GM18511 (cell line): Measurements from ENCODE around the gene KCNA10.

Source experiments
- ATAC-seq: cut with Tn5 transposase; IDR thresholded peaks from one replicate; pipeline ENCODE4 v1.9.1; 2021; ENCODE audit warnings: mild to moderate bottlenecking, moderate library complexity; ENCODE audit not compliant: unreplicated experiment

The KCNA10 gene

DNA sequence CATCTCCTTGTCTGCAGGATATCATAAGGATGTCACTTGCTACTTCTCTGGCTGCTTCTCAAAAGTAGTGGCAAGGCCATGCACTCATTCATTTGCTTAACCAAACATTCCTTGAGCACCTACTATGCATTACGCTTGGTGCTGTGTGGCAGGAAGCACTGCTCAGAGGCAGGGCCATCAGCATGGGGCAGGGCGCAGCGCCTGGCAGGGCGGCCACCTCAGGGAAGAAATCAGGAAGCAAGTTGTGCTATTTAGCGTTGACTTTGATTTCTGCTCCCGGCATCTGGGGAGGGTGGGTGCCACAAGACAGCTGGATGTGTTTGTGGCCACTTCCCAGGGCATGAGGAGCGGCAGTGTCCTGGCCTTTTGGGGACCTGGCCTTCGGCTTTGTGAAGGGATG, 40.1 kb downstream of the KCNA10 start:
- ATAC-seq = no peak

DNA sequence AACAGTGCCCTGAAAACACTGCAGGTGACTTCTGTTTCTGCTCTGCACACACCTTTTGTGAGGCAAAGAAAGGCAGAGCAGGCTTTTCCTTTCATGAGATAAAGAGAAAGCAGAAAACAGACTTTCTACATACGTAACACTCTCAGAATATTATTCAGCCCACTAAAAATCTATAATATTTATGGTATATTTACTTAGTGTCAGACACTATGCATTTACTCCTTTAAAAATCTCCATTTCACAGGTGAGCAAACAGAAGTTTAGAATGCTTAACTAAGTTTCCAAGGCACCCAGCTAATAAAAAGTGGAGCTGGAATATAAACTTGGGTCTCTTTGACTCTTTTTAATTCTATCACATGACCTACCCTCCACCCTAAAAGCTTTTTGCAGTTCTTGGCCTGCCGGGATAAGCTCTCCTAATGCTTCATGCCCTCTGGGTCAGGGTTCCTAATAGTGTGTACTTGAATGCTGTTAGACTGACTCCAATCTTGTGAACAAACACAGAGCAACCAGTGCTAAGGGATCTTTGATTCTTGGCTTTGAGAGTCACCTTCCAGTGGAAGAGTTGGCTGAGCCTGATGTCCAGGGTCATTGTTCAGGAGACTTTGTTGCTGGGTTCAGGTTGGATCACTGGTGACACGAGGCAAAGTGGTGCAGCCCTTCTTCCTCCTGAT, 40.9 kb downstream of the KCNA10 start:
- ATAC-seq = no peak

DNA sequence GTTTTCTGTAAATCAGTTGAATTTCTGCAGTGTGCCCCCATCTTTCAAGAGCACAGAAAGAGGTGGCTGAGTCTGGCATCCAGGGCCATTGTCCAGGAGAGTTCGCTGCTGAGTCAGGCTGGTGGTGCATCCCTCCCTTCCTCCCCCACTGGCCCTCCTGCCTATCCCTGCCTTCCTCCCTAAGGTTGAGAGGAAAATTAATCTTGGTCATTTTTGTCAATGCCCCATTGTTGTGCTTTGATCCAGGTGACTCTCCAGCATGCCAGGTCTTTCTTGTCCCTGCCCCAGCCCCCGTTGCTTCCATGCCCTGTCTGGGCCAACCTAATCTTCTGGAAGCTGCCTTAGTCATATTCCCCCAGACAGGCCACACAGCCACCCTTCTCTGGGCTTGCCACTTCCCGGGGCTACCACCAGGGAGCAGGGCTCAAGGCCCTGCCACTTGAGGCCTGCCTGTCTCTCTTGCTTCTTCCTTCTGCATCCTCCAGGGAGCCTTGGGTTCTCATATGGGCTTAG, 41.5 kb downstream of the KCNA10 start:
- ATAC-seq = no peak

- ATAC-seq = no peak
These were observed 41.9 kb downstream of the KCNA10 start for GRCh38 chr1:110477041-110477440.

DNA sequence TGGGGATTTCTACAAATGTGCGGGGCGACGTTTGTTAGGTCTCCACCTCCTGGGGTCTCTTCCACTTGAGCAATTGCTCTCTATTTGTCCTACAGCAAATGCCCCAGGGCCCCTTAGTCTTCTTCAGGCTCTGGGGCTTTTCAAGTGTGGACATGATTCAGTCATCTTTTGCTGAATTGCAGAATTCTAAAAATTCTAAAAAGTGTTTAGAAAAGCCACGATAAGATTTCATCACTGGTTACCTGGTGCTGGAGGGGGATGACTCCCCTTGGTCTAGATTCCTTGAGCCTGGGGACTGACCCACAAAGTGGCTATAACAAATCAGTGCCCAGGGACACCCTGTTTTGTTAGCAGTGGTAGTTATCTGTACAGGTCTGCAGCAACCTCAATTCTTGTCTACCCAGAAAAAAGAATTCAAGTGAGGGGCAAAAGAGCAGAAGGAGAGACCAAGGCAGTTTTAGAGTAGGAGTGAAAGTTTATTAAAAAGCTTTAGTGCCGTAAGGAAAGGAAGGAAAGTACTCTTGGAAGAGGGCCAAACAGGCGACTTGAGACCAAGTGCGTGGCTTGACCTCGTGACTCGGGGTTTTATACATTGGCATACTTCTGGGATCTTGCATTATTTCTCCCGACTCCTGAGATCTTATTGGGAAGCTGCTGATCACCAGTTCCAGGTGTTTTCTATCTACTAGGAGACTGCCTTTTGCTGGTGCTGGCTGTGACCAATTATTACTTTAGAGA, 42.8 kb downstream of the KCNA10 start:
- ATAC-seq = no peak

DNA sequence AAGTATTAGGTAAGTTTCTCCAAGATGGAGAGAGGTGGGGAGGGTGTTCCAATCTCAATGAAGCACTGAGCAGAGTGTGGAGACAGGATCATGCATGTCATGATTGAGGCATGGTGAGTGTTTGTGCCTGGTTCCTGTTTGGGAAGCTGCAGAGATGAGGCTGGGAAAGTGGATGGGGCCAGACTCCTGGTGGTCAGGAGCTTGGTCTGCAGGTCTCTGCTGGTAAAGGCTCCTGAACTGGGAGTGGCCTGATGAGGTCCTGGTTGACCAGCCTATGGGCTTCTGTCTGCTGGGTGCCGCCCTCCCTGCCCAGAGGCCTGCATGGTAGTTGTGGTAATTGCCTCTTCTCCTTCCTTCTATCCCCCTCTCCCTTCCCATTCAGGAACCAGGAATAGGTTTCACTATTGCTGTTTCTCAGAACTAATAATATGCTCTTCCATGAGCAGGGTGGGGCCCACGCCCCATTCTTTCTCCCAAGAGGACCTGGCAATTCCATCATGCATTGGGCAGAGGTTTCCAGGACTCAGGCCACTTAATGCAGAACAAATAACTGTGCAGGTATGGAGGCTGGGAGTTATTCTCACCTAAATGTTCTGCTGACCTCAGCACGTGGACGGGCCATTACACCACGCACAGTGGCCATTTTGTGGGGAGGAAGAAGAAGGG, 43.5 kb downstream of the KCNA10 start:
- no peak for ATAC-seq

DNA sequence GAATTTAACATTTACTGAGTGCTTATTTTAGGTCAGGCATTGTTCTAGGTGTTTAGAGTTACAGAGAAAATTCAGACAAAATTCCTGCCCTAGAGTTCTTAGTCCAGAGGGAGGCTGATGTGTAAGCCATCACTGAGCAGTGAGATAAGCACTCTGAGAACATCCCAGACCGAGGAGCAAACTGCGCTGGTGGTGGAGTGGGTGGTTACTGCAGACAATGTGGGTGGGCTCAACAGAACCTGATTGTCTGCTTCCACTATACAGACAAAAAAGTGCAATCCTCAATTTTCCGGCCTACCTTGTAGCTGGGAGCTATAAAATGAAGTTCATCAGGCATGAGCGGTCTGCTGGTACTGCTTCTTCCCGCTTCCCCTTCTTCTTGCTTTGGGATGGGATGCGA, 44.5 kb downstream of the KCNA10 start:
- ATAC-seq = no peak

DNA sequence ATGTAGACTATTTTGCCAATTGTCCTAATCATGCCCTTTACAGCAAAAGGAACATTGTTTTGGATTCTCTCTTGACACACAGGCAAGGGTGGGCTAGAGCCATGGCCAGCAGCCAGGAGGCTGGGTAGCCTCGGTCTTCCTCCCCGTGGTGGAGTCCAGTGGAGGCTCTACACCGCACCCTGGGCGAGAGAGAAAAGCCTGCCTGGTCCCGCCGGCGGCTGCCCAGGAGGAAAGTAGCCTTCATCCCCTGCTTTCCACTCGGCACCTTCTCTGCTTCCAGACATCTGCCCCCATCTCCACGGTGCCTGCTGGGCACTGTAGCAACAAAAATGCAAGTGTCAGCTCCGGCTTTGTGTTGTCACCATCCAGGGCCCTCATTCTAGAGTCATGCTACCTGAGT, 46.4 kb downstream of the KCNA10 start:
- no peak for ATAC-seq

DNA sequence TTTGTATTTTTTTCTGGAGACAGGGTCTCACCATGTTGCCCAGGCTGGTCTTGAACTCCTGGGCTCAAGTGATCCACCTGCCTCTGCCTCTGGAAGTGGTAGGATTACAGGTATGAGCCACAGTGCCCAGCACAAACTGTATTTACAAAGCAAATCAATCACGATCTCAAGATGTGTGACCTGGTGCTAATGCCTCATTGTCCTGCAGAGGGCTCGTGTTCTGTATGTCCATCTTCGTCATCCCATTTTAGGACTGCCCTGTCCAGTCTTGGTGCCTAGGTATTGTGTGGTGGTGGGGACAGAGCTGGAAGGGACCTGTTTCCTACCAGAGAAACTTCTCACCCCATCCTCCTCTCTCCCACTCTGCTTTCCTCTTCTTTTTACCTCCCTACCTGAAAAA, 47.8 kb downstream of the KCNA10 start:
- no peak for ATAC-seq
